HG03175 (cell line): ENCODE data around the gene ARHGEF28.

Source experiments
- ATAC-seq: cut with Tn5 transposase; IDR thresholded peaks from one replicate; pipeline ENCODE4 v1.9.1; 2021; ENCODE audit warnings: mild to moderate bottlenecking, moderate library complexity; ENCODE audit not compliant: unreplicated experiment

The ARHGEF28 gene

GRCh38 chr5:73841641-73842040, 215.6 kb downstream of the ARHGEF28 start:
- no peak for ATAC-seq

- no peak for ATAC-seq
These were observed 218.2 kb downstream of the ARHGEF28 start for GRCh38 chr5:73844165-73844564.

DNA sequence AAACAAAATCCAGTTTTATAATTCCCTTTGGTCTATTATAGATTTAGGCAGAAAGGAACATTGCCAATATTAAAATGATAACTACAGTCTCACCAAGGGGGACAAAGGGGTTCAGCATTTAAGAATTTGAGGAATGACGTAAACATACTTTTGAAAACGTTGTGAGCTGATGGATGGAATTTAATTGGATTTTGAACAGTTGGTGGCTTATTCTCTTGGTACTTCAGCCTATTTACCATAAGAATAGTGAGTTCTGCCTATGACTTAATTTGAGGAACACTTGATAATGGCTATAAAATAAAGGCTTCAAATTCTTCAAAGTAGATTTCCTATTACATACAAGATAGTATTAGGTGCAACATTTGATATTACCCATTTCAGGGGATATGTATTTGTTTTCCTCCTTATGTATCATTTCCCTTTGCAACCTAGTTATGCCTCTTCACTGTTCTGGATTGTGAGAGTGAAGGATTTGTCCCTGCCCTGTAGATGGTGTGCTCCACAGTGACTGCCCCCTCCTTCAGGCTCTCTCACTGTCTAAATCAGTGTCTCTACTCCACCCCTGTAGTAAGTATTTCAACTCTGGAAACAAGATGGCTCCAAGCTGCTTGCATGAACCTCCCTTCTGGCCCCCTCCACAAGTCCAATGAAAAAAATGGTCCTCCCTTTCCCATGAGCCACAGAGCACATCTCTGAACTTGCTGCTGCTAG, 225.6 kb downstream of the ARHGEF28 start:
- ATAC-seq, result no peak

- ATAC-seq, result no peak
These were observed 227.1 kb downstream of the ARHGEF28 start for GRCh38 chr5:73853091-73853490.

DNA sequence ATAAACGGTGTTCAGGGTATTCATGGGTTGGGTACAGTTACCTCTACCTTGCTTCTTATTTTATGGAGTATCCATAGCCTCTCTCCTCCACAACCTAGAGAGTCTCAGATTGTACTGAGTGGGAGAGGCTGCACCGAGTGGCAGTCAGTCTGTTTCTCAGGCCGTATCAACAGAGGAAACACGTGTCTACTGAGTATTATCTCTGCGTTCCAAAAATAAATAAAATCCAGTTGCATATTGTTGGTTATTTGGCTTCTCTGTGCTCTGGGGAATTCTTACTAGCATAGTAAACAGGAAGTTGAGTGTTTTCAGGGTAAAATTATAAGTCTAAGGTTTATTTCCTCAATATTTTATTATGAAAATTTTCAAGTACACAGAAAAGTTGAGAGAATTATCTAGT, 231.0 kb downstream of the ARHGEF28 start:
- no peak for ATAC-seq

GRCh38 chr5:73857446-73857845, 231.4 kb downstream of the ARHGEF28 start:
- ATAC-seq, result no peak

DNA sequence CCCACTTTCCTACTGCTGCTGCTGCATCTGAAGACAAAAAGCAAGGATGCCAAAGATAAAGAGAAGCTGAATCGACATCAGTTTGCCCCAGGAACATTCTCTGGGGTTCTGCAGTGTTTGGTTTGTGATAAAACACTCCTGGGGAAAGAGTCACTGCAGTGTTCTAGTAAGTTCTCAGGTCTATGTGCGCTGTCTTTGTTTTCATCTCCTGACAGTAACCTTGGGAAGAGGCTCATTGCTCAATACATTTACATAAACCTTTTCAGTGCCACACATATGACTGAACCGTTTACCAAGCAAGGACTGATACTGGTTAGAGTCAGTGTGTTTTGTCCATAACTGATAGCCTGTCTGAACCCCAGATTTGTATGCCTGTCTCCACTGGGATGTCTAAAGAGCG, 232.1 kb downstream of the ARHGEF28 start:
- no peak for ATAC-seq

DNA sequence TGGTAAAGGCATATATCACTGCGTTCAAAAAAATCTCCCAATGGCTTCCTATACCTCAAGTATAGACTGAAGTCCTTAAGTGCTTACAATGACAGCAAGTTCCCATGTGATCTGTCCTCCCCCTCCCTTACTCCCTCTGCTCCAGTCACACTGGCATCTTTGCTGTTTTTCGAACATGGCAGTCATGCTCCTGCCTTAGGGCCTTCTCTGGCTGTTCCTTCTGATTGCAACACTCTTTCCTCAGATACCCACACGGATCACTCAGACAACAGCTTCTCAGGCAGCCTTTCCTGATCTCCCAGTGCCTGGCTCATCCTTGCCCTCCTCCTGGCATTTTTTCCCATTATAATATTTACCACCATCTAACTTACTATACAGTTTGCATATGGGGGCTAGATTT, 232.8 kb downstream of the ARHGEF28 start:
- no peak for ATAC-seq

DNA sequence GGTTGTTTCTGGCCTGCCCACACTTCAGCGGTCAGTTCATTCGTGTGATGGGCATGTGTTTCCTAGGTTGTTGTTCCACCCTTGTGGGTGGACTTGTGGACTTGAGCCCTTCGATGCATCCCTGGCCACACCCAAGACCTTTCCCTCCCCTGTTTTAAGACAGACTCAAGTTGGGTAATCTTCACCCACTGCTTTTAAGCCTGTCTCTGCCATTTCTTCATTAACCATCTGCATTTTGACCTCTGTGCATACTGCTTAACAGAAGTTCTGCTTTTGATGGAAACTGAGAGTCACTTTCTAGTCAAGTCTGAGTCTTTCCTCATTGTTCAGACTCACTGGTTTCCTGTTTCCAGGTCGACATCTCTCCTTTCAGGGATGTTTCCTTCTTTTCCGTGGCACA, 233.7 kb downstream of the ARHGEF28 start:
- no peak for ATAC-seq

GRCh38 chr5:73861313-73861988, 235.5 kb downstream of the ARHGEF28 start:
- ATAC-seq, result no peak

DNA sequence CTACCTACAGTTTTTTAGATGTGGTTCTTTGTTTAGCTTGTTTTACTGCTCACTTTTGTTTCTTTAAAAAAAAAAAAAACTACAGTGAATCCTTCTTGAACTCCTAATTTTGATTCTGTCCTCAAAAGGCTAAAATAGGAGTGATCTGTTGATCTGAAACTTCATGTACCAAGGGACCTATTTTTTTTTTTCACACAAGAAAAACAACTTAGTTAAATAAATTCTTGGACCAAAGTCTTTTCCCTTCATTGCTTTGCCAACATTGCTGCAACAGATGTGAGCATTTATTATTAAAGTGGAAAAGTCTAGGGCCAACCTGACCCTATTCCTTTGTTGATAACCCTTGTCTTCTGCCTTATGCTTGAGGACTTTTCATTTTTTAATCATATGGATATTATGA, 236.8 kb downstream of the ARHGEF28 start:
- ATAC-seq, result no peak

DNA sequence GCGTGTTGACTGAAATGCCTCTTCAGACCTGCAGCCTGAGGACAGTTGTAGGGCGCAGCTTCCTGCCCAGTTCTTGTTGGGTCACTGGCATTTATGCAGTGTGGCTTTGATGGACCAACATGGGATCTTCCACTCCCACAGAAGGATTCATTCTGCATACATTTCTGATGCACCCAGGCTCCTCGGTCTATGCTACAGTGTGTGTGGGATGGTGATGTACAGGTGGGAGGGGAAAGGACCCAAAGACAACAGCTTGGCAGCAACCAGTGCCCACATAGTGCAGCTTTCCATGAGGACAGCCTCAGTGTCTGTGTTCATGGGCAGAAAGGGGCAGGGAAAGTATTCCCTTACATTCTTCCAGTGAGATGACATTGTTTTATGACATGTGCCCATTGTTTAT, 237.9 kb downstream of the ARHGEF28 start:
- no peak for ATAC-seq

DNA sequence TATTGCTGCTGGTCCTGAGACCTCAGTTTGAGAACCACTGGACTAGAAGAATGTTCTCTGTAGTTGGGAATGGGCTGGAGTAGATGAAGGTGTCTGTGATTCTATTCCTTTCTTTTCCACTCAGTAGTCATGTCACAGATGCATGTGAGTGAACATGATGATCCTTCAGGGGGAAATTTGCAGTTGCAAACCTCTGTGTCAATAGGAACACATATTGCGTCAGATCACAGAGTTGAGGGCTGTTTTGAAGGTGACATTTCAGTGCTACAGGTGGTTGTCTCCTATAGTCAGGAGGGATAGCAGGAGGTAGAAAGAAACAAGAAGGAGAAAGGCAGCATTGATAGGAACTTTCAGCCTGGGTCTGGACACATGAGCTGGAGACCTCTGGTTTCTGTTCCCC, 239.3 kb downstream of the ARHGEF28 start:
- no peak for ATAC-seq

- ATAC-seq, result no peak
These were observed 241.6 kb downstream of the ARHGEF28 start for GRCh38 chr5:73867345-73868335.

DNA sequence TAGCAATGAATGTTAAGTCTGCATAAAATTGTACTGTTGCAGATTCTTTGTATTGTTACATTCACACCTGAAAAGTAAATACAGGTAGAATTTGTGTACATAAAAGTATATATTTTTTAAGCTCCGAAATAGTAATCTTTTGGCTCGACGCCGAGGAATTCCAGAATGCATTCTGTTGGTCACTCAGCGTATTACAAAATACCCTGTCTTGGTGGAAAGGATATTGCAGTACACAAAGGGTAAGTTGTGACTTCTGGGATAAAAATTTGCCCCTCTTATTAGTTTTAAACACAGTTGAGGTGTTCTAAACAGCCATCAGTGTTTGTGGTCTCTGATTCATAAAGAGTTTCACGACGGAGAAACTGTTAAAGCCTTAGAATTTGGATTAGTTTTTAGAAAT, 257.6 kb downstream of the ARHGEF28 start:
- ATAC-seq, result no peak

DNA sequence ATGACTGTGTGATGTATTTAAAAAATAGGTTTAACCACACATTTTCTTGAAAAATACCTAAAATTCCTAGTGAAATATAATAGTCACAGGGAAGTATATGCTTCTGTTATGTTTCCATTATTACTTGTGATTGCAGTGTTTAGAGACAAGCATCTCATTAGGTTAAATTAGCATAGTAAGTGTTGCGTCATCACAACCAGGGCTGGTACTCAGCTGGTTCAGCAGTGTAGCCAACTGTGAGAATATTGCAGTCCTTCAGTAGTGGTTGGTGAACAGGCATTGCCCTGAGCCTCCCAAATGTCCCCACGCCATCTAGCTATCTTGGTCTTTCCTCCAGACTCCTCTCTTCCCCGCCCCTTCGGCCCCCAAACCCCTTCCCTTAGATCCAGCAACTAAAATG, 261.7 kb downstream of the ARHGEF28 start:
- no peak for ATAC-seq

DNA sequence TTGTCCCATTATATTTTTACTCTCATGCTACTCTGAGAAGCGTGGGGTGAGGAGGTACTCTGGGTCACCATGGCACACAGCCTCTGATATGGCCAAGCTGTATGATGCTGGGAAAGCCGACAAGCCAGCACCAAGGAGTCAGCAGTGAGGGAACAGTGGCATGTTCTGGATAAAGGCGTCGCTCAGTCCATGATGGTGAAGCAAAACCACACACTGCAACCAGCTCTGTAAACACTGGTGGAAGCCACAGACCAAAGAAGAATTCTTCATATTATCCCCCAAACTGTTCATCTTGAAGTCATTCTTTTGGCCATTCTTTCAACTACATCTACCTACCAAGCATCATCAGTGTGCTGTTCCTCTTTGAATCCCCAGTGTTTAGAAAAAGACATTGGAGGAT, 264.6 kb downstream of the ARHGEF28 start:
- ATAC-seq, result no peak

DNA sequence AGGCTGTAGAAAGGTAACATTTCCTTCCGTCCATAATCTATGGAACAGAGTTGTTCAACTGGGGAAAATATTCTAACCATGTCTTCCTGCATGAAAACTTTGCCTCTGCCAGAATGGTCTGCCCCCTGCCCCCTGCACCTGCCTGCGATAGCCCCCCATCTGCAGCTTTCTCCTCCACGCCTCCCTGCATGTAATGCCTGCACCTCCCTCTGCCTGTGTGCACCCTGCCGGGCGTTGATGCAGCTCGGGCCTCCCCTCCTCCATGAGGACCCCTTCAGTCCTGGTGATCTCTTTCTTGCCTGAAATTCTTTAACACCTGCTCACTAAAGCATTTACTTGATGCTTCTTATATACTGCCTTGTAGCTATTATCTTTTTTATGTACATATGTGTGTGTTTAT, 266.2 kb downstream of the ARHGEF28 start:
- no peak for ATAC-seq

DNA sequence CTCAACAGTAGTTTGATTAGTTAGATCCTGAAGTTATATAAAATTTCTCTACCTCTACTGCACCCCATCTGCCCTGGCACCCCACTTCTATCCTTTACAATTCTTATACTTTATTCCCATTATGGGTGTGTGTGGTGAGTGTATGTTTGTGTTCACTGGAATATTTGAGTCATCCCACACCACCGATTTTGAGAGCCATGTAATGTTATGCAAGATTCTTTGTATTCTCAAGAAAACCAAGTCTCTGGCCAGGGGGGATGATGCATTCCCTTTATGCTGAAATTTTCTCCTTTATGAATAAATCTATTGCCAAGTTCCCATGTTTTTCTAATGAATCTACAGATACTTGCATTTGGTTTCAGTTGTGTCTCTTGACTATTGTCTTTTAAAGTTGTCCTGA, 266.8 kb downstream of the ARHGEF28 start:
- ATAC-seq, result no peak

GRCh38 chr5:73893813-73894212, 267.8 kb downstream of the ARHGEF28 start:
- ATAC-seq, result no peak

DNA sequence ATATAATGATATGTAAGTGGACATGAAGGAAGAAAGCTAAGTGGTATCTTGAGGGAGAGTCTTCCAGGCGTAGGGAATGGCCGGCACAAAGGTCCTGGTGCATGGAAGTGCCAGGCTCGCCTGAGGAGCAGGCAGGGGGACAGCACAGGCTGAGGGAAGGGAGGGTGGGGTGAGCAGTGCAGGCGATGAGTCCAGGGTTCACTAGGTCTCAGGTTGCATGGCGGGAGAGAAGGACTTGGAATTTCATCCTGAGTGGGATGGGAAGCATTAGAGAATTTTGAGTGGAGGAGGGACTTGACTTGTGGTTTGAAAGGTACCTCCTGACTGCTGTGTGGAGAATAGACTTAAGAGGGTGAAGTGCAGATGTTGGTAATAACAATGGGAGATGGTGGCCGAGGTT, 268.9 kb downstream of the ARHGEF28 start:
- no peak for ATAC-seq

GRCh38 chr5:73895471-73895870, 269.5 kb downstream of the ARHGEF28 start:
- no peak for ATAC-seq
